ENCODE measurements around the gene SAPCD2. TPM values are rescaled to one million over a fixed set of nuclear protein-coding genes. Genes with fewer than 3 reads are reported as not detected.

The SAPCD2 gene
- total RNA-seq, 1 donor from 2014 or later, result 32.9 TPM

GRCh38 chr9:137050570-137050969 is 19.8 kb downstream of the SAPCD2 start:
- intact Hi-C loops (cut with micrococcal nuclease), result no loop called here

GRCh38 chr9:137049544-137050449 is 20.6 kb downstream of the SAPCD2 start:
- intact Hi-C loops (cut with micrococcal nuclease), result loop anchor here (5.0 kb wide), 1 partner anchor 202 kb away; the partner anchor contains the start of gene PHPT1

GRCh38 chr9:137048655-137049543 is 21.5 kb downstream of the SAPCD2 start:
- intact Hi-C loops (cut with micrococcal nuclease), result loop anchor here (5.0 kb wide), 1 partner anchor 202 kb away; the partner anchor contains the start of gene PHPT1

- intact Hi-C loops (cut with micrococcal nuclease), result loop anchor here (2.0 to 5.0 kb wide), 2 partner anchors 21 to 199 kb away; partner anchors contain the start of gene PHPT1
Observed at GRCh38 chr9:137046088-137046787, 24.1 kb downstream of the SAPCD2 start, which contains the start of gene NPDC1. TSS of gene NPDC1 (minus strand) at chr9:137046177. CDS start at chr9:137045989, 188 bp downstream.

- intact Hi-C loops (cut with micrococcal nuclease), result loop anchor here (2.0 to 5.0 kb wide), 2 partner anchors 21 to 198 kb away; partner anchors contain the start of gene PHPT1
Observed at GRCh38 chr9:137045294-137046087, 24.9 kb downstream of the SAPCD2 start.

GRCh38 chr9:137044502-137045177 is 25.7 kb downstream of the SAPCD2 start:
- intact Hi-C loops (cut with micrococcal nuclease), result loop anchor here (5.0 kb wide), 1 partner anchor 197 kb away; the partner anchor contains the start of gene PHPT1

GRCh38 chr9:137044037-137044436 is 26.3 kb downstream of the SAPCD2 start:
- intact Hi-C loops (cut with micrococcal nuclease), result no loop called here

GRCh38 chr9:137042751-137043727 is 27.3 kb downstream of the SAPCD2 start:
- intact Hi-C loops (cut with micrococcal nuclease), result no loop called here

GRCh38 chr9:137041124-137041523 is 29.2 kb downstream of the SAPCD2 start:
- intact Hi-C loops (cut with micrococcal nuclease), result no loop called here

GRCh38 chr9:137040568-137040967 is 29.8 kb downstream of the SAPCD2 start:
- intact Hi-C loops (cut with micrococcal nuclease), result no loop called here

GRCh38 chr9:137039611-137040366 is 30.6 kb downstream of the SAPCD2 start:
- intact Hi-C loops (cut with micrococcal nuclease), result no loop called here

GRCh38 chr9:137038916-137039315 is 31.4 kb downstream of the SAPCD2 start:
- intact Hi-C loops (cut with micrococcal nuclease), result no loop called here

- intact Hi-C loops (cut with micrococcal nuclease), result no loop called here
Observed at GRCh38 chr9:137037483-137037882, 32.9 kb downstream of the SAPCD2 start.

- intact Hi-C loops (cut with micrococcal nuclease), result no loop called here
Observed at GRCh38 chr9:137037035-137037434, 33.3 kb downstream of the SAPCD2 start.

GRCh38 chr9:137035937-137036336 is 34.4 kb downstream of the SAPCD2 start:
- intact Hi-C loops (cut with micrococcal nuclease), result loop anchor here (1.0 to 2.0 kb wide), 3 partner anchors 85 to 249 kb away; partner anchors contain the start of gene AJM1

- intact Hi-C loops (cut with micrococcal nuclease), result loop anchor here (1.0 to 2.0 kb wide), 3 partner anchors 85 to 248 kb away; partner anchors contain the start of gene AJM1
Observed at GRCh38 chr9:137035507-137035834, 34.9 kb downstream of the SAPCD2 start.
